GM12878 (cell line): Measurements from ENCODE around the gene FOXG1. TPM values are rescaled to one million over a fixed set of nuclear protein-coding genes. Genes with fewer than 3 reads are reported as not detected.
A peak's percentile ranks its signal among the peaks of the same experiment; 100 is the strongest.

Experiments
- ATAC-seq: fragments of 200-7000 bp; cut with Tn5 transposase; 3 replicates; pipeline ENCODE4 v1.9.1; 2020; ENCODE audit warnings: mild to moderate bottlenecking, moderate library complexity
- BruUV-seq: library from RNA; stranded (reverse); fragments of 400-500 nt; replicated peaks from 2 replicates; lab custom pipeline; 2021; lab: Mats Ljungman, UMichigan
- CTCF ChIA-PET: fragments of 300-600 bp; sonication (Branson Sonifier 250); formaldehyde crosslinking; extraction: SDS; loops from one replicate; lab custom pipeline; 2021; ENCODE audit warnings: inconsistent platforms; lab: Yijun Ruan, JAX
- POLR2A ChIA-PET: fragments of 350-600 bp; formaldehyde crosslinking; extraction: SDS; loops from one replicate; lab custom pipeline; 2021; ENCODE audit warnings: inconsistent platforms; lab: Charles Lee
- RAD21 ChIA-PET: fragments of 300-600 bp; sonication (Branson Sonifier 250); formaldehyde crosslinking; loops from one replicate; lab custom pipeline; 2023; ENCODE audit warnings: antibody characterized with exemption; ENCODE audit not compliant: unreplicated experiment; lab: Charles Lee
- SMC1A ChIA-PET: fragments of 300-600 bp; sonication (Branson Sonifier 250); formaldehyde crosslinking; loops from one replicate; lab custom pipeline; 2023; ENCODE audit not compliant: unreplicated experiment, uncharacterized antibody; lab: Charles Lee
- DNase-seq: peaks from one replicate; pipeline ENCODE4 v3.0.0-alpha.2; 2011; ENCODE audit warnings: low read depth, low spot score
- FAIRE-seq: peaks from 3 replicates; lab custom pipeline; 2011; peaks lifted over from hg19 to GRCh38; lab: Jason Lieb, UNC
- H2AFZ ChIP-seq: 2 replicates; pipeline ENCODE4 v1.6.0; 2011; ENCODE audit warnings: low read depth, low read length, control low read depth; ENCODE audit not compliant: control insufficient read depth
- H3K27ac ChIP-seq: 2 replicates; pipeline ENCODE4 v1.5.1; 2011; ENCODE audit warnings: control low read depth; ENCODE audit not compliant: control insufficient read depth, insufficient read depth
- H3K27me3 ChIP-seq, 2 experiments: replicated peaks in 1 of 2; 2 replicates each; pipeline versions ENCODE4 v1.6.0 to v1.6.1; 2011; ENCODE audit warnings: low read length in 1 of 2; ENCODE audit not compliant: control insufficient read depth in 2 of 2, insufficient read depth in 2 of 2
- H3K36me3 ChIP-seq, 2 experiments: 2 replicates each; pipeline ENCODE4 v1.5.1; 2011; ENCODE audit warnings: low read length in 1 of 2; ENCODE audit not compliant: control insufficient read depth in 2 of 2, insufficient read depth in 2 of 2
- H3K4me1 ChIP-seq: 2 replicates; pipeline ENCODE4 v1.6.1; 2011; ENCODE audit warnings: mild to moderate bottlenecking, low read length, moderate library complexity, mixed read lengths; ENCODE audit not compliant: control insufficient read depth, insufficient read depth
- H3K4me2 ChIP-seq: 2 replicates; pipeline ENCODE4 v1.6.0; 2011; ENCODE audit warnings: control low read depth; ENCODE audit not compliant: control insufficient read depth, insufficient read depth
- H3K4me3 ChIP-seq: fragments of 200-600 bp; sonication (generic); 2 replicates; pipeline ENCODE4 v1.5.1; 2016
- H3K79me2 ChIP-seq: 2 replicates; pipeline ENCODE4 v1.6.0; 2011; ENCODE audit warnings: low read length; ENCODE audit not compliant: control insufficient read depth, insufficient read depth
- H3K9ac ChIP-seq: 2 replicates; pipeline ENCODE4 v1.8.0; 2011; ENCODE audit warnings: low read length, control low read depth, mixed read lengths; ENCODE audit not compliant: control insufficient read depth, insufficient read depth
- H3K9me3 ChIP-seq: replicated peaks from 3 replicates; pipeline ENCODE4 v1.5.1; 2011; ENCODE audit warnings: mild to moderate bottlenecking, low read length; ENCODE audit not compliant: control insufficient read depth, insufficient read depth
- H4K20me1 ChIP-seq: 2 replicates; pipeline ENCODE4 v1.6.0; 2011; ENCODE audit not compliant: control insufficient read depth, insufficient read depth
- ASH2L ChIP-seq: fragments of 300-600, 200-600 bp; sonication (generic); IDR thresholded peaks from 2 replicates; pipeline ENCODE4 v1.6.1; 2017; ENCODE audit warnings: low read depth, mild to moderate bottlenecking, borderline replicate concordance
- BRCA1 ChIP-seq: IDR thresholded peaks from 2 replicates; pipeline ENCODE4 v1.6.1; 2011; ENCODE audit warnings: low read depth, low read length, improper control_type of control experiment
- KLF5 ChIP-seq: fragments of 450-650 bp; IDR thresholded peaks from 2 replicates; pipeline ENCODE4 v1.6.1; 2014; ENCODE audit warnings: mild to moderate bottlenecking; ENCODE audit not compliant: partially characterized antibody
- RAD21 ChIP-seq: IDR thresholded peaks from 2 replicates; pipeline ENCODE4 v1.6.1; 2011; ENCODE audit warnings: mild to moderate bottlenecking, low read depth, low read length, moderate library complexity; ENCODE audit not compliant: insufficient read depth
- SMC3 ChIP-seq: IDR thresholded peaks from 2 replicates; pipeline ENCODE4 v1.6.1; 2011; ENCODE audit warnings: low read length, improper control_type of control experiment, borderline replicate concordance
- SREBF2 ChIP-seq: IDR thresholded peaks from 2 replicates; pipeline ENCODE4 v1.6.1; 2012; ENCODE audit warnings: mild to moderate bottlenecking, low read length
- TARDBP ChIP-seq: IDR thresholded peaks from 2 replicates; pipeline ENCODE4 v1.6.1; 2016; ENCODE audit warnings: borderline replicate concordance
- WRNIP1 ChIP-seq: IDR thresholded peaks from 2 replicates; pipeline ENCODE4 v1.6.1; 2011; ENCODE audit warnings: low read depth, low read length, improper control_type of control experiment, borderline replicate concordance
- ZNF622 ChIP-seq: fragments of 450-650 bp; IDR thresholded peaks from 2 replicates; pipeline ENCODE4 v1.6.1; 2017; ENCODE audit warnings: mild to moderate bottlenecking, inconsistent platforms
- WGBS: methylation state at CpG from one replicate; pipeline ENCODE4 v1.1.6; 2016; ENCODE audit warnings: low lambda C conversion rate; ENCODE audit not compliant: insufficient replicate concordance, insufficient coverage; ENCODE audit errors: missing lambda C conversion rate; 5-methylcytosine and 5-hydroxymethylcytosine counted together
- in situ Hi-C: fragments of 300-500 bp; cut with MboI; formaldehyde crosslinking; loops from 9 replicates; pipeline ENCODE4 v1.14.3; 2018; ENCODE audit warnings: mixed read lengths
- intact Hi-C: fragments of 100-400 bp; cut with micrococcal nuclease; formaldehyde crosslinking; loops from one replicate; pipeline ENCODE4 v1.14.2; 2022; ENCODE audit not compliant: unreplicated experiment
- polyA plus RNA-seq, 11 experiments: library from polyadenylated mRNA; depleted of rRNA in 4 of 11; unstranded in 6 of 11; stranded (reverse) in 5 of 11; fragments of >200 nt; fragmentation: Nextera tagmentation in 4 of 11; fragmentation: Illumina TruSeq in 1 of 11; extraction: Ambion mirVana in 4 of 11; extraction: Trizol in 1 of 11; gene quantifications; 1 replicate in 1 of 11; 2 replicates in 10 of 11; pipeline versions ENCODE4 v1.2.1 to v1.2.3, GENCODE V29; 2011 to 2016; ENCODE audit warnings: inconsistent platforms in 2 of 11, missing spikeins in 2 of 11, low read depth in 1 of 11
- total RNA-seq, 4 experiments: library from RNA; depleted of rRNA in 3 of 4; stranded (reverse); fragments of >200 nt in 3 of 4; fragmentation: Illumina TruSeq in 1 of 4; extraction: Trizol in 1 of 4; gene quantifications; 2 replicates each; pipeline versions ENCODE4 v1.2.1 to v1.2.3, GENCODE V29; 2013 to 2021
- TF ChIP-seq, protein P1 (sequence below), 3 experiments: IDR thresholded peaks in 2 of 3; conservative IDR thresholded peaks in 1 of 3; 2 replicates each; pipeline ENCODE4 v1.5.1; 2011; ENCODE audit warnings: low read depth in 3 of 3, low read length in 3 of 3, mild to moderate bottlenecking in 3 of 3, control low read depth in 2 of 3, moderate library complexity in 2 of 3, inconsistent platforms in 1 of 3, mixed read lengths in 1 of 3; ENCODE audit not compliant: control insufficient read depth in 2 of 3, insufficient read depth in 1 of 3; ENCODE audit errors: extremely low read depth in 1 of 3

The FOXG1 gene
- total and polyA plus RNA-seq, 10 of the 15 experiments (the other 5 are each of a cell fraction or from before 2014, with no cell fraction given): 0.04 to 0.44 (median 0.06) TPM; not detected in 1

- FAIRE-seq (no peak), ATAC-seq (peak; percentile 87), DNase-seq (no peak)
- 55% methylated on average over 47 of the region's 47 CpGs for WGBS
- no peak overlapping the region for H3K4me2 ChIP-seq
- H3K79me2 ChIP-seq: no peaks in the 10 kb centered on the region
- POLR2A ChIA-PET: no interaction called here
- no peaks in the 10 kb centered on the region for H3K4me1 ChIP-seq
- peak; percentile 48 for TF ChIP-seq RAD21
- no peak for TF ChIP-seq ZNF622
- TF ChIP-seq BRCA1: no peak
- TF ChIP-seq, protein P1, sequence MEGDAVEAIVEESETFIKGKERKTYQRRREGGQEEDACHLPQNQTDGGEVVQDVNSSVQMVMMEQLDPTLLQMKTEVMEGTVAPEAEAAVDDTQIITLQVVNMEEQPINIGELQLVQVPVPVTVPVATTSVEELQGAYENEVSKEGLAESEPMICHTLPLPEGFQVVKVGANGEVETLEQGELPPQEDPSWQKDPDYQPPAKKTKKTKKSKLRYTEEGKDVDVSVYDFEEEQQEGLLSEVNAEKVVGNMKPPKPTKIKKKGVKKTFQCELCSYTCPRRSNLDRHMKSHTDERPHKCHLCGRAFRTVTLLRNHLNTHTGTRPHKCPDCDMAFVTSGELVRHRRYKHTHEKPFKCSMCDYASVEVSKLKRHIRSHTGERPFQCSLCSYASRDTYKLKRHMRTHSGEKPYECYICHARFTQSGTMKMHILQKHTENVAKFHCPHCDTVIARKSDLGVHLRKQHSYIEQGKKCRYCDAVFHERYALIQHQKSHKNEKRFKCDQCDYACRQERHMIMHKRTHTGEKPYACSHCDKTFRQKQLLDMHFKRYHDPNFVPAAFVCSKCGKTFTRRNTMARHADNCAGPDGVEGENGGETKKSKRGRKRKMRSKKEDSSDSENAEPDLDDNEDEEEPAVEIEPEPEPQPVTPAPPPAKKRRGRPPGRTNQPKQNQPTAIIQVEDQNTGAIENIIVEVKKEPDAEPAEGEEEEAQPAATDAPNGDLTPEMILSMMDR (IDR thresholded peaks at IDR 0.05 in 2 of 3, conservative IDR thresholded peaks at IDR 0.05 in 1 of 3; ENCODE audit: control insufficient read depth in 2 of 3, extremely low read depth in 1 of 3, insufficient read depth in 1 of 3, low read depth in 3 of 3, low read length in 3 of 3): peak; percentile 24 to 57 (median 46); a peak in 5 of 6 replicates
- no peak for TF ChIP-seq TARDBP
- no peak for TF ChIP-seq SREBF2
- TF ChIP-seq SMC3: peak; percentile 36; the same call in 1 of the 2 replicates
- TF ChIP-seq ASH2L: no peak
- TF ChIP-seq WRNIP1: no peak
- TF ChIP-seq KLF5: no peak
- no peak overlapping the region for H3K27ac ChIP-seq
- H3K36me3 ChIP-seq: no peaks in the 10 kb centered on the region
- RAD21 ChIA-PET: no interaction called here
- no peaks in the 10 kb centered on the region for H4K20me1 ChIP-seq
- H3K4me3 ChIP-seq: no peak overlapping the region
- in situ Hi-C loops (loop anchor here (25.0 kb wide), 2 partner anchors 438 to 1663 kb away; no protein-coding TSS in a partner anchor), intact Hi-C loops (loop anchor here (5.0 kb wide), 1 partner anchor 448 kb away; no protein-coding TSS in a partner anchor)
- SMC1A ChIA-PET: no interaction called here
- H3K27me3 ChIP-seq: no peaks in the 10 kb centered on the region; a peak in 1 of 4 replicates
- CTCF ChIA-PET: interaction anchor here (1.1 to 1.3 kb wide), 3 partner anchors 17 to 1441 kb away, joined by 4 to 5 read pairs (median 5); no protein-coding TSS in a partner anchor
- no peaks in the 10 kb centered on the region for H3K9me3 ChIP-seq
- no TSS peak for BruUV-seq
- H3K9ac ChIP-seq: no peak overlapping the region
- H2AFZ ChIP-seq: no peak overlapping the region
Measured at GRCh38 chr14:28773861-28774691, 7.5 kb downstream of the FOXG1 start.
